Fibroblast of skin of left biceps (primary cell): ENCODE data around the gene SLC4A2.

Experiments used
- DNase-seq, 2 experiments: peaks; one replicate each; pipeline ENCODE4 v3.0.0-alpha.2; 2013; ENCODE audit warnings: low read depth in 2 of 2

Gene SLC4A2

DNA sequence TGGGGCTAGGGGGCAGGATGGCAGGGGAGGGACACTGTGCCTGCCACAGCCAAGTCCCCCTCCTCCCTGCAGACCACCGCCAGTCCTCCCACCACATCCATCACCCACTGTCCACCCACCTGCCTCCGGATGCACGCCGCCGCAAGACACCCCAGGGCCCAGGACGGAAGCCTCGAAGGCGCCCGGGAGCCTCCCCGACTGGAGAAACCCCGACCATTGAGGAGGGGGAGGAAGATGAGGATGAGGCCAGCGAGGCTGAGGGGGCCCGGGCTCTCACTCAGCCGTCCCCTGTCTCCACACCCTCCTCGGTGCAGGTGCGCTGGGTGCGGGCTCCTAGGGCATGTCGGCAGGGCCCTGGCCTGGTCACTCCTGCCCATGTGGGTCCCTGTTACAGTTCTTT, 5.1 kb downstream of the SLC4A2 start:
- no peak for DNase-seq

GRCh38 chr7:151064993-151065392, 5.6 kb downstream of the SLC4A2 start:
- DNase-seq: no peak

- DNase-seq: no peak
These were observed 6.1 kb downstream of the SLC4A2 start for GRCh38 chr7:151065516-151065915.

GRCh38 chr7:151066273-151066974, 7.0 kb downstream of the SLC4A2 start:
- DNase-seq: no peak

DNA sequence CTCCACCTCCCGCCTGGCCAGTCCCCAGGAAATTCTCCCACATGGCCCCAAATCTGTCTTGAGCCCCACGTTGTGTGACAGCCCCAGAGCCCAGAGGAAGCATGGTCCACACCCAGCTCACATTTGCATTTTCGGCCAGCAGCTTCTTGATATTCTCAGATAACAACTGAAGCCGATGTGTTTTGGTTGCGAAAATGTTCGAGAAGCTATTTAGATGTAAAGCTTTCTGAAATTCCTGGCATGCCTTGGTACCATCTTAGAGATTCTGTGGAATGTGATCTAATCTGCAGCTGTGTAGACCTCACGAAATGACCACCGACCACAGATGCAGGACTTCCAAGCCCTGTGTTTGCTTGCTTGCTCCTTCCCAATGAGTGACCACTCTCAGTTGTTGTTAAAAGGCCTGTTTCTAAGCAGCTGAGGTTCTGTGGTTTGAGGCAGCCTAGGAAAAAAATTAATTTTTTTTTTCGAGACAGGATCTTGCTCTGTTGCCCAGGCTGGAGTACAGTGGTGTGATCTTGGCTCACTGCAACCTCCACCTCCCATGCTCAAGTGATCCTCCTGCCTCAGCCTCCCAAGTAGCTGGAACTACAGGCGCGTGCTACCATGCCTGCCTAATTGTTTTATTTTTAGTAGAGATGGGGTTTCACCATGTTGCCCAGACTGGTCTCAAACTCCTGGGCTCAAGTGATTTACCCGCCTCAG, 8.8 kb downstream of the SLC4A2 start:
- DNase-seq: no peak

- no peak for DNase-seq
These were observed 10.6 kb downstream of the SLC4A2 start for GRCh38 chr7:151069841-151070573.

- DNase-seq: no peak
These were observed 11.2 kb downstream of the SLC4A2 start for GRCh38 chr7:151070574-151070960.

GRCh38 chr7:151071032-151071866, 11.9 kb downstream of the SLC4A2 start:
- no peak for DNase-seq

DNA sequence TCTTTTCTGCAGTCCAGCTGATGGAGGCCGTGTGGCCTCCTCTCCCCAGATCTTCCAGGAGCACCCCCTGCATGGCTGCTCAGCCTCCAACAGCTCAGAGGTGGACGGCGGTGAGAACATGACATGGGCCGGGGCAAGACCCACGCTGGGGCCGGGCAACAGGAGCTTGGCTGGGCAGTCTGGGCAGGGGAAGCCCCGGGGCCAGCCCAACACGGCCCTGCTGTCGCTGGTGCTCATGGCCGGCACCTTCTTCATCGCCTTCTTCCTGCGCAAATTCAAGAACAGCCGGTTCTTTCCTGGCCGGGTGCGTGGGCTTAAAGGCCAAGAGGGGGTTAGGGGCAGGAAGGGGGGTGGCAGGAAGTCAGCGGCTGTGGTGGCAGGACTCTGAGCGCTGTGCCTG, 14.6 kb downstream of the SLC4A2 start:
- no peak for DNase-seq

GRCh38 chr7:151074817-151075661, 15.7 kb downstream of the SLC4A2 start:
- DNase-seq: no peak

DNA sequence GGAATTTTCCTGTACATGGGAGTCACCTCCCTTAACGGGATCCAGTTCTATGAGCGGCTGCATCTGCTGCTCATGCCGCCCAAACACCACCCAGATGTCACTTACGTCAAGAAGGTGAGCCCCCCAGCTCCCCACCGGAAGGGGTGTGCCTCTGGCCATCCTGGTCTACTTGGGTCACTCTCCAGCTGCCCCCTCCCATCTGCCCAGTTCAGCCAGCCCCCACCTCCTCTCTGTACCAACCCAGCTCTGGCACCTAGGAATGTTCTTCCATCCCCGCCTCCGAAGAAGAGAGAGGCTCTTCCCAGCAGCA, 16.2 kb downstream of the SLC4A2 start:
- DNase-seq: no peak

DNA sequence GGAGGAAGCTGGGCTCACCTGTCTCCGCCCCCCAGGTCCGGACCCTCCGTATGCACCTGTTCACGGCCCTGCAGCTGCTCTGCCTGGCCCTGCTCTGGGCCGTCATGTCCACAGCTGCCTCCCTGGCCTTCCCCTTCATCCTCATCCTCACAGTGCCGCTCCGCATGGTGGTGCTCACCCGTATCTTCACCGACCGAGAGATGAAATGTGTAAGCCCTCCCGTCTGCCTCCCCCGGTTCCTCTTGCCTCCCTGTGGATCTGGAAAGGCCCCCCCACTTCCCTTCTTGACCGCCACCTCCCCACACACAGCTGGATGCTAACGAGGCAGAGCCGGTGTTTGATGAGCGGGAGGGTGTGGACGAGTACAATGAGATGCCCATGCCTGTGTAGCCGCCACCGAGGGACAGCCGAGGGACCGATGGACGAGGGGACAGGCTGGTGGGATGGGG, 16.6 kb downstream of the SLC4A2 start:
- no peak for DNase-seq

GRCh38 chr7:151076863-151077704, 17.7 kb downstream of the SLC4A2 start:
- no peak for DNase-seq

GRCh38 chr7:151077705-151078232, 18.4 kb downstream of the SLC4A2 start:
- no peak for DNase-seq

- DNase-seq: no peak
These were observed 19.0 kb downstream of the SLC4A2 start for GRCh38 chr7:151078233-151079040.

GRCh38 chr7:151079199-151079910, 20.0 kb downstream of the SLC4A2 start:
- no peak for DNase-seq

- no peak for DNase-seq
These were observed 20.7 kb downstream of the SLC4A2 start for GRCh38 chr7:151080067-151080521.

GRCh38 chr7:151080522-151081169, 21.3 kb downstream of the SLC4A2 start, which contains the start of gene FASTK:
FASTK (minus strand) TSS chr7:151080809; CDS start chr7:151080766, 43 bp downstream.
- peak; percentile 68 to 72 for DNase-seq
